Dedifferentiated amniotic fluid mesenchymal stem cell (primary cell): ENCODE results near the gene SV2C.

ENCODE experiments used
- DNase-seq: peaks from one replicate; pipeline ENCODE4 v3.0.0-alpha.2; 2016; ENCODE audit errors: extremely low spot score

The SV2C gene

GRCh38 chr5:76163111-76163628, 80.0 kb downstream of the SV2C start:
- DNase-seq: no peak

- DNase-seq: no peak
These were observed 81.8 kb downstream of the SV2C start for GRCh38 chr5:76165029-76165428.

- no peak for DNase-seq
These were observed 82.7 kb downstream of the SV2C start for GRCh38 chr5:76165711-76166374.

GRCh38 chr5:76166886-76167576, 83.8 kb downstream of the SV2C start:
- DNase-seq: no peak

GRCh38 chr5:76169146-76169905, 86.1 kb downstream of the SV2C start:
- DNase-seq: no peak

GRCh38 chr5:76174101-76174500, 90.9 kb downstream of the SV2C start:
- DNase-seq: no peak

GRCh38 chr5:76175051-76175666, 92.0 kb downstream of the SV2C start:
- DNase-seq: no peak

- DNase-seq: no peak
These were observed 92.7 kb downstream of the SV2C start for GRCh38 chr5:76175821-76176403.

- DNase-seq: no peak
These were observed 94.8 kb downstream of the SV2C start for GRCh38 chr5:76177978-76178377.

GRCh38 chr5:76178913-76179312, 95.7 kb downstream of the SV2C start:
- DNase-seq: no peak

- DNase-seq: no peak
These were observed 97.9 kb downstream of the SV2C start for GRCh38 chr5:76180814-76181805.

- no peak for DNase-seq
These were observed 104.2 kb downstream of the SV2C start for GRCh38 chr5:76187386-76187785.

- no peak for DNase-seq
These were observed 107.2 kb downstream of the SV2C start for GRCh38 chr5:76190356-76190755.

GRCh38 chr5:76192837-76193236, 109.7 kb downstream of the SV2C start:
- no peak for DNase-seq

- no peak for DNase-seq
These were observed 110.5 kb downstream of the SV2C start for GRCh38 chr5:76193635-76194034.

GRCh38 chr5:76194340-76194739, 111.2 kb downstream of the SV2C start:
- DNase-seq: no peak

GRCh38 chr5:76196457-76196856, 113.3 kb downstream of the SV2C start:
- DNase-seq: no peak

- no peak for DNase-seq
These were observed 113.8 kb downstream of the SV2C start for GRCh38 chr5:76196886-76197489.

GRCh38 chr5:76197726-76198125, 114.5 kb downstream of the SV2C start:
- no peak for DNase-seq
